Inflammatory macrophage treated with lipopolysaccharide for 1 hour (primary cell): Measurements from ENCODE around the gene CDK2AP2.
A peak's percentile ranks its signal among the peaks of the same experiment; 100 is the strongest.

Experiments used
- DNase-seq, 2 donors: peaks; one replicate each; pipeline ENCODE4 v3.0.0-alpha.2; 2020 to 2022

The CDK2AP2 gene

DNA sequence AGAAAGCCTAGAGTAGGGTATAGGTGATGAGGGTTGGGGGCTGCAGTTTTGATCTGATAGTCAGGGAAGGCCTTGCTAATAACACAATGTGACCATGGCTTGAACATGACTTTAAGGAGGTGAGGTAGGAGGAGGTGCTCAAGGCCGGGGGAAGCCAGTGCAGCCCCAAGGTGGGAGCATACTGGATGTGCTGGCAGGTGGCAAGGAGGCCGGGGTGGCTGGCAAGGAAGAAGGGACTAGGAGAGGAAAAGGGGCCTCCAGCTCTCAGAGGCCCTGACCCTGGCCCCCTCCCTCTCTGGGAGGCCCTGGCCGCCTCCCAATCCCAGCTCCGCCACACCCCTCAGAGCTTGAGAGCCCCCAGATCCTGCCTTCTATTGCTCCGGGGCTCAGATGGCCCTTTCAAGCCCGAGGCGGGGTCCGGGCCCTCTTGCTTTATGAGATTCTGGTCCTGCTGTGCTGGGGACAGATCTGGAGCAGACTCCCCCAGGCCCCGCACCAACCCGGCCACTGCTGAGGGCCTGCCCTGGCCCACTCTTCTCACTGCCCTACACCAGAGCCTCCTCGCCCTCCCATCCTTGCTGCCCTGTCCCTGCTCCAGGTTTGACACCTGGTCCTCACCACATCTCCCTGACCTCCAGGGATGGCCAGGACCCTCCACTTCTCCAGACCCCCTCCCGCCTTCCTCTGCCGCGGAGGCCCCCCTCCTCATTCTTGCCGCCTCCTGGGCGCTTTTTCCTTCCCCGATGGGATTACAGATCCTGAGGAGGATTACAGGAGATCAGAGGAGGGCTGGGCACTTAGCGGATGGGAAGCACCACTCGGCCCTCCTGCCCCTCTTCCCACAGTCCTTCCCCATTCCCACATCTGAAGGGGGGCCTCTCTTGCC, 4.6 kb downstream of the CDK2AP2 start:
- no peak for DNase-seq

DNA sequence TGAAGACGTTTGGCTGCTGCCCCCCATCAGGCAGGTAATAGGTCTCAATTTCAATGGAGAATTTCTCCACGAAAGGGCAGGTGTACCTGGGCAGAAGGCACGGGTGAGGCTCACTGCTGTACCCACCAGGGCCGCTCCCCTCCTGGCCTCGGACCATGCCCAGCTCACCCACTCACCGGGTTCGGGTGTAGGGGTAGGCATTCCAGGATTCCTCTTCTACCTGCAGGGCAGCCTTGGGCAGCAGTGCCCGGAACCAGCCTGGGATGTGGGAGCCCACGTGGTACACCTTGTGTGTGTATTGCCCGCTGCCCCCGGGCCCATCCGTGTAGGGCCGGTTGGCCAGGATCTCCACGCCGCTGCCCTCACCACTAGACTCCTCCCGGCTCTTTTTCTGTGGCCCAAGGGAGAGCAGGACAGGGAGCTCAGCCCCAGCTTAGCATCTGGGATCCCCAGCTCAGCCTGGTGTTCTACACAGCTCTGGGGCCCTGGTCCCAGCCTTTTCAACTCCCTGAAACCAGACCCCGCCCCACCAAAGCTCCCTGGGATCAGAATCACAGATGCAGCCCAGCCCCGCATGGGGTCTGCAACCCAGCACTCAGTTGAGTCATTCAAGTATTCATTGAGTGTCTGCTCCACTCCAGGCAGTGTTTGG, 5.5 kb downstream of the CDK2AP2 start:
- no peak for DNase-seq

DNA sequence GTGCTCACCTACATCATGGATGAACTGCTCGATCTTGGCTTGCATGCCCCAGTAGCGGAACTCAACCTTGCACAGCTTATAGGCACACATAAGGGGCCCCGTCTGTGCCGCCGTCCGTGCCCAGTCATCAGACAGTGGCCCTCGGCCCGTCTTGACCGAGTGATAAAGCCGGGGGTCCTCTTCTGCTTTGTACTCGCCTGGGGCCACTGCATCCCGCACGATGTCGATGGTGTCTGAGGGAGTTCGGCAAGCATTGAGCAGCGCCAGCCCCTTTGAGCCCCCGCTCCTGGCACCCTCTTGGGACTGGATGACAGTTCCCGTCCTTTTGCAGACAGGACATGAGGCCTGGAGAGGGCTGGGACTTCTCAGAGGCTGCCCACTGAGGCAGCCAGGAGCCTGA, 6.1 kb downstream of the CDK2AP2 start:
- DNase-seq: no peak

DNA sequence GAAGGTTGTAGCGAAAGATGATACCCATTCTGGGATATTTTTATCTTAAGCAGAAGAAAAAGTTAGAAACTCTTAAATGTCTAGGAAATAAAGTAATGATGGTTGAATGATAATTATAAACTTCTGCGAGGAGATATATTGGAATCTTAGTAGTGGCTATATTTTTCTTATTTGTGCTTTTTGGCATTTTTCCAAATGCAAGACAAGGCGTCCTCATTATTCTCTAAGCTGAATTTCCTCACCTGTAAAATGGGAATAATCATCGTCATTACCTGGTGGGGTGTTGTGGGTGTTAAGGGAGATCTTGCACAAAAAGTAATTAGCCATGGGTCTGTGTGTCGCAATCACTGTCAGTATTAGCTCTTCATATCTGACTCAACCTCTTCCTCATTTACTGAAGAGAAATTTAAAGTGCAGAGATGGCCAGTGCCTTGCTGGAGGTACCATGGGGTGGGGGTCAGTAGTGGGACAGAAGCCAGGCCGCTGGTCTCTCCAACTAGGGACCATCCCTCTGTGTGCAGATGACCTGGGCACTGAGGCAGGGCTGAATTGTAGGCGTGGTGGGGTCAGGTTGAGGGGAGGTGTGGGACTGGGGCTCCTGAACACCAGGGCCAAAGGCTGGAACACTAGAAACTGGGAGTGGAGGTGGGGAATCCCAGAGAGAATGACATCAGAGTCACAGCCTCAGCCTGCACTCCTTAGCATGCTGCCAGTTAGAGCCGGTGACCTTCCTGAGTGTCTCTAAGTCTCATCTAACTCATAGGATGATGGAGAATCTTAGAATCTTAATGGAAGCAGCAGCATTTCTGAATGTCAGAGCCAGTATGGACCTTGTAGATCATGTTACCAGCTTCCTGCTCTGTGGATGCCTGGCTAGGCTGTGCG, 6.9 kb downstream of the CDK2AP2 start:
- DNase-seq: peak; percentile 60 to 65

DNA sequence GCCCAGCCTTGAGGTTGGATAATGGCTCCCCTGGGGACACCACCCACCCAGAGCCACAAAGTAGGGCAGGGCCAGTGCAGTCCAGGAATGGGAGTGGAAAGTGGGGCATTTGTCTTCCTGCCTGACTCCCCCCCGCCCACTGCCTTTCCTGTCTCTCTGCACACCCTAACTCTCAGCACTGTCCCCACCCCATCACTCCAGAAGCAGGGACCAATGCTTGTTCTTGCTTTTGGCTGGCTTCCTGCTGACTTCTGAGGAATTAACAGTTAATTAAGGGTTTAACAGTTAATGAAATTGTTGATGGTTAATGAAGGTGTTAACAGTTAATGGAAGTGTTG, 7.5 kb downstream of the CDK2AP2 start:
- no peak for DNase-seq

DNA sequence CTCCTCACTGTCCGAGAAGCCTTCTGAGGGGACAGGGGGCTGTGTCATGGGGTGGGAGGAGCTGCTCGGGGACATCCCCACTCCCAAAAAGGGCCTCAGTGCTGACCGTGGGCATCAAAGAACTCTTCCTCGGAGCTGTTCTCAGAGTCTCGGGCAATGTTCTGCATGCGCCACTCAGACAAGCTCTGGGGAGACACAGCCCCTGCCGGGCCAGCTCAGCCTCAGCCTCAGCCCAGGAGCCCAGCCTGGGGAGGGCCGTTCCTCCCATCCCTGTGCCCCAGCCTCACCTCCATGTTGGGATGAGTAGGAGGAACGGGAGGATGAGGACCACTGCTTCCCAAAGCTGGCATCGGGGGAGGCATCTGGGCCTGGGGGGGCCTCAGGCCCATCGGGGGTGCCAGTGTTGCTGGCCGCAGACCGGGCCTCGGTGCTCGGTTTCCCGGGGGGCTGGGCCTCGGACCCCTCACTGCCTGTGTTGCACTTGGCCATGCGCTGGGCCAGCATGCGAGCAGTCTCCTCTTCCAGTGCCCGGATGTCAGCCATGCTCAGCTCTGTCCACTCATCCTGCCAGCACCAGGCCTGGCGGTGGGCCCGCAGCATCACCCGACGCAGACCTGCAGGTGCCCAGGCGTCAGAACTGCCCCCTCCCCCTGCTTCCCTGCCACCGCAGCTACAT, 8.0 kb downstream of the CDK2AP2 start:
- no peak for DNase-seq

DNA sequence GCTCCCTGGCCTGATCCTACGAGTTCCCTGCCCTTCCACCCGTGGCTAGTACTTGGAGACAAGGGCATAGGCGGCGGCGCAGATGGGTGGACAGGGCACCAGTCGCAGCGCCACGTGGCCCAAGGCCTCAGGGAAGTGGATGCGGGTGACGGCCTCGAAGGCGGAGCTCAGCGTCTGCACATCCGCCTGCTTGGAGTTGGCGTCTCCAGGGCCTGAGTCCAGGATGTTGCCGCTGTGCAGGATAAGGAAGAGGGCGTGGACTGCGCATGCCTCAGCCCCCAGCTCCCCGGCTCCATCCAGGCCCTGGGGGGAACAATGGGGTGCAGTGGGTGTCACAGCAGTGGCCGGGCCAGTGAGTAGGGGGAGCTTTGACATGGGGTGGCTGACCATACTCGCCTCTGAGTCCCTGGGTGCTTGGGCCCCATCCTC, 9.4 kb downstream of the CDK2AP2 start:
- no peak for DNase-seq

DNA sequence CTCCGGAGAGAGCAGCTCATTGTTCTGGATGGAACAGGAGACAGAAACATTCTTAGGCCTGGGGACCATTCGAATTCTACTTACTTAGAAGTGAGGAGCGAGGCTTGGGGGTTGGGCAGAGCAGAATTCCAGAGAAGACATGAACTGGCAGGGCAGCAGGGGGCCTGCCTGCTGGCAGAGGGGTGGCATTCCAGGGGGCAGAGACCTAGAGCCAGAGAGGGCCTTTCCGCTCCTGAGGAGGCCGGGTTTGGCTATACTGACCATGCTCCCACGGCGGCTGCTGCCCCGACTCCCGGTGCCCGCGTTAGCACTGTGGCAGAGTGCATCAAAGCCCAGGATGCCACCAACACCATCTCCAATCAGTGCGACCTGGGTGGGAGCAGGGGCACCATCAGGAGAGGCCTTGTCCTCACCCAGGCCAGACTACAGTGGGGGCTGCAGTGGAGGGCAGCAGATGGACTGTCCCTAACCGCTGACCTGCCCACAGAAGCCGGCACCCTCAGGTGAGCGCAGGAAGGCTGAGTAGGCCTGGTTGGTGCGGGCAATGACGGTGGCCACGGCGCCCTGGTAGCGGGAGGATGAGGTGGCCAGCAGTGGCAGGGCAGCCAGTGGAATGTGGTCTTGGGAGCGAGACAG, 10.2 kb downstream of the CDK2AP2 start:
- no peak for DNase-seq

DNA sequence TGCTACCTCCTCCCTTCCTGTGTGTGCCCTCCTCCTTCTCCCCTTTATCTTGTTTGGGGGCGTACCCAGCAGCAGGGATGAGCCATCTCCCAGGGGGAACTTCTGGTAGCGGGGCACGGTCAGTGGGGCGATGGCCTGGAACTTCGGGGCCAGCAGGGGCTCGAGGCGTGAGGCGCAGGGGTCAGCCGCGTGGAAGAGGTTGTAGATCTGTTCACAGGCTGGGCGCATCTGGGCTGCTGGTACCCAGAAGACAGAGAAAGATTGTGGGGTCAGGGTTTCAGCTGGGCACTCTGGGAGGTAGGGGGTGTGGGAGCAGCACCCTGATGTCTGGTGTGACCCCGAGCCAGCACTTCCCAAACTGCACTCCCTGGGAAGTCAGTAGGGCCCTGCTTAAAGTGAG, 11.8 kb downstream of the CDK2AP2 start:
- no peak for DNase-seq

DNA sequence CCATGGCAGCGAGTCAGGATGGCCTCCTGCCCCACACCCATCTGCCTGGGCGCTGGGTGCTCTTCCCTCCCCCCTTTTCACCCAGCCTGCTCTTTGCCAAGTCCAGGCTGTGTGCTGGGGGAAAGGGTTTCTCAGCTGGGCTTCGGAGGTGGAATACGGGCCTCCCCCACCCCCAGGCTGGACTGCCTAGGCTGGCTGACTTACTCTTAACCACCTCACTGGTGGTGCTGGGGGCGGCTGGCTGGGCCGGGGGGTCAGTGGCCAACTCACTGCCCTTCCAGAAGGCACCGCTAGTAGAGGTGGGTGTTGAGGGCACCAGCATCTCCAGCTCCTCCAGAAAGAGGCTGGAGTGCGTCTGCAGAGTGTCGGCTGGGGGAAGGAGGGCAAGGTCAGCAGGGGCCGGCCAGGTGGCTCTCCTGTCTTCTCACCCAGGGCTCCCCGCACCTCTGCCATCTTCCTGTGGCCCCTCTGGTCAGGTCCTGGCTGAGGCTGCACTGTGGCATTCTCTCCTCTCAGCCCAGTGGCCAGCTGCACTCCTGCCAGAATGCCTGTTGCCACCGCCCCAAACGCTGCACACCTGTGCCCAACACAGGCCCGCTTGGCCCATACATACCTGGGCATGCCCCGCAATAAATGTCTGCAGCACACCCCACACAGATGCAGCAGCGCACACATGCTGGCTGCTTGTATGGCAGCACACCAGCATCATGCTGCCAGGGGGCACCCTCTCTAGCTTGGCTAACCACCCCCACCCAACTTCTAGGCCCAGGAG, 12.5 kb downstream of the CDK2AP2 start:
- no peak for DNase-seq

DNA sequence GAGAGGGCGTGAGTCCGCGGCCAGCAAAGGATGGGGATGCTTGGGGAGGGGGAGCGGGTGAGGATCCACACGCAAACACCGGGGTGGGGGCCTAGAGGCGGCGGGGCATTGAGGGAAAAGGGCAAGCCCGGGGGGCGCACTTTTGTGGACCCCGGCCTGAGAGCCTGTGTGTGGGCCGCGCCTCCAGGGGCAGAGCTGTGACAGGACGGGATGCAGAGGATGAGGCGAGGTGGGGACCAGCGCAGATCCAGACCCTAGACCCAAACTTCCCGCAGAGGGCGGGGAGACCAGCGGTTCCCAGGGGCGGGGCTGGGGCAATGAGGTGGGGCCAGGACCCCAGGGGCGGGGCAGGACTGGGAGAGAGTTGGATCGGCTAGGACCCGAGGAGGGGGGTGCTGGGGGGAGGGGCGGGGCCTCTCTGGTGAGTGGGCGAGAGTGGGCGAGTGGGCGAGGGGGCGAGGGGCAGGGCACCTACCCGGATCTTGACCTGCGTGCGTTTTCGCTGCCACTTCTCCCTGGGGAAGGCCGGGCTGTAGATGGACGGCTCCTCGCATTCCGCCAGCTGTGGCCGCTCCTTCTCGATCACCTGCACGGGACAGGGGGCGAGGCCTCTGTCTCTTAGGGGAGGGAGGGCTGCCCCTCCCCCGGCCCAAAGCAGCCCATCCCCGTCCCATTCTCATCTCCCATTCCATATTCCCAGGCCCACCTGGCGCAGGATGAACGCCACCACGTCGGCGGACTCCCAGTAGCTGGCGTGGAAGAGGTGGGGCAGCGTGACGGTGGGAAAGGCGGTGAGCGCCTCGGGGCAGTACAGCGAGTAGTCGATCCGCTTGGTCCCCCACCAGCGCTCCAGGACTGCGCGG, 13.4 kb downstream of the CDK2AP2 start:
- DNase-seq: no peak

DNA sequence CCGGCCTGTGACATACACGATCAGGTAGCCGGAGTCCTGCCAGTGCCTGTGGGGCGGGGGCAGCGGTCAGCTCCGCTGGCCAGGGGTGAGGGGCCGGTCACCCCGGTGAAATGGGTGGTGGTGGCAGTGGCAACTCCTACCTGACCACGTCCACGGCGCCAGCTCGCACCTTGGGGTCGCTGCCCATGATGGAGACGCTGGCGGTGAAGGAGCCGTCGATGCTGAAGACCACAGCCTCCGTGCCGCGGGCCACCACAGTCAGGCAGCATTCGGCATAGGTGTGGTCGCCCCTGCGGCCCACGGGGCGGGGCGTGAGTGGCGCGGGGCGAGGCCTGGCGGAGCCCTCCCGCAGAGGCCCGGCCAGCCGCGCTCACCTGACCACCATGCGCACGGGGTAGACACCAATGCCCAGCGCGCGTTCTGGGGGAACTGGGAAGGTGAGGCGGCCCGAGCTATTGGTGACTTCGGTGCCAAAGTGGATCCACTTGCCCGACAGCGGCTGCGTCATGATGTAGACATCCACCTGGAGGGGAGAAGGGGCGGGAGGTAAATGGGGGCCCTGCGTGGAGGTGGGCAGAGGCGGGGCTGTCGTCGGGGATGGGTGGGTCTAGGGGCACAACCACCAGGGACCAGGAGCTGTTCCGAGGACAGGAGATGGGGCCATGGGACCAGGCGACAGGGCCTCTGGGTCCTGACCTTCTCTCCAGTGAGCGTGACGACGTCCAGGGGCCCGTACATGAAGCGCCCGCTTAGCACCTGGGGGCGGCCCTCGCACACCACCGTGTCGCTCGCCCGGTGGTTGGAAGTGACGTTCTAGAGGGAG, 14.2 kb downstream of the CDK2AP2 start:
- DNase-seq: no peak

DNA sequence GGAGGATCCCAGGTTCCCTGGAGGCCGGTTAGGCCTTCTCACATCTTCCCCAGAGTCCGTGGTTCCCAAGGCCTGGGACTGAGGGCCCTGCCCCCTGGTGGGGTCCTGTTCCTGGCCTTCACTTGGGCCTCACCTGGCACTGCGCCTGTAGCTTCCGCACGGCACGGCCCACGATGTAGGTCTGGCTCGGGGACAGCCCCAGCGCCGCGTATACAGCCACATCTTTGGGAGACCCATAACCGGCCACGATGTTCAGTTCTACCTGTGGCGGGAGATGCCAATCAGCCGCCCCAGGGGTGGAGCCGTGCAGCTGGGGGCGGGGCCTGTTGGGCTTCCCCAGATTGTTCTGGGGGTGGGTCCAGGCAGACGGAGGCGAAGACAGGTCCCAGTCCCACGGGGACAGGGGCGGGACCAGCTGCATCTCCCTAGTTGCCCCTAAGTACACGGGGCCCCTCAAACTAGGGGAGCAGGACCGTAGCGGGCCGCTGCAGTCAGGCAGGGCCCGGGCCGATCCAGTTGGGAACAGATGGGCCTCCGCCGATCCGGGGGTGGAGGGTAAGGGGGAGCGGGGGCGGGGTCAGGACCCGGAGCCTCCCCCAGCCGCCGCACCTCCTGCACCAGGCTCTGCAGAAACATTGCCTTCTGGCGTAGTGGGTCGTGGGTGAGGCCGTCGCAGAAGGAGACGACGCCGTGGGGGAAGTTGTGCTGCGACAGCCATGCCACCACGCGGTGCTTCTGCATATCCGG, 15.0 kb downstream of the CDK2AP2 start:
- DNase-seq: no peak

DNA sequence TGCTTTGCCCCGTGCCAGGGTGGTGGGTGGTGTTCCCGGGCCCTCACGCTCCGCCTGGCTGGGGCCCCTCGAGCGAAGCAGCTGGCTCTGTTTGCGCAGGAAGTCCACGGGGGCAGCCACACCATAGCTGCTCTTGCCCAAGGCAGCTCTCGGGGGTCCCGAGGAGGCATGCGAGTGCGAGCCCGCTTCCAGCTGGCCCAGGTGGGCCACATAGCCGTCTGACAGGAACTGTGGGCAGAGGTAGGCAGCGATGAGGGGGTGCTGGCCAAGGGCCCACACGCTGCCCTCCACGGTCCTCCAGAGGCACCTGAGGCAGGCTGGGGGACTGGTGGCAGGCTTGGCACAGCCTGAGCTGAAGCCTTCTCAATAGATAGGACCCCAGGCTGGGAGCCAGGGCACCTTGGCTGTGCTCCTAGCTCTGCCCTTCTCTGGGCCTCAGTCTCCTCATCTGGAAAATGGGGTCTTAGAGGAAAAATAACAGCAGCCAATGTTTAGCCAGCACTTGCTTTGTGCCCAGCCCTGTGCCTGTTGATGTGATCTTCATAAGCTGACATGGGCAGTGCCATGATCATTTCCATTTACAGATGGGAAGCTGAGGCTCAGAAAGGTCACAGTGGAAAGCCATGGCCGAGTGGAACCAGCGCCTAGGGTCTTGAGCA, 15.8 kb downstream of the CDK2AP2 start:
- no peak for DNase-seq

DNA sequence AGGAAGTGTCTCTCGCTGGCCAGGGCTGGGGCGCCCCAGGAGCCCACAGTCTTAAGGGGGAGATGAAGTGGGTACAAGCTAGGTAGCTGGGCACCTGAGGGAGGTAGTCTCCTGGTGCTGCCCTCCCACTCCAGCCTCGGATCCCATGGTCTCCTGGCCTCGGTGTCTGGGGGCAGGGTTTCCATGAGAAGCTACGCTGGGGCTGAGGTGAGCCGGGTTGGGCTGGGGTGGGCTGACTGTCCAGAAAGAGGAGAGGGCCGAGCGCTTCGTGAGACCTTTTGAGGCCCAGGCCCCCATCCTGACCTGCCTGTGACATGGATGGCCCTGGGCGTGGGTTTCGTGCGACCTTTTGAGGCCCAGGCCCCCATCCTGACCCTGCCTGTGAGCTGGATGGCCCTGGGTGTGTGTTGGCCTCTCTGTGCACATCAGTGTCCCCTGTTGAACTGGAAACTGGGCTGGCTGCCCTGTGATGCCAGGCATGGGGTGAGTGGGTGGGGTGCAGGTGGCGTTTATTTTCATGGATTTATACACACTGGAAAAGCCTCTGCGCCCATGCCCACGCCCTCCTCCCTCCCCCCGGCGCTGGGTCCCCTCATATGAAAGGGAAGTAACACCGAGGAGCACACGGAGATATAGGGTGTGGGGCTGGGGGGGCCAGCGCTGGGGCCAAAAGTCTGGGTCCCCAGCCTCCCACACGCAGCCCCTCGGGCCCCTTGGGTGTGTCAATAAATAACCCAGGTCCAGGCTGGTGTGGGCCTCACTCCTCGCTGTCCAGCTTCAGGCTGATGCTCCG, 16.5 kb downstream of the CDK2AP2 start:
- no peak for DNase-seq

DNA sequence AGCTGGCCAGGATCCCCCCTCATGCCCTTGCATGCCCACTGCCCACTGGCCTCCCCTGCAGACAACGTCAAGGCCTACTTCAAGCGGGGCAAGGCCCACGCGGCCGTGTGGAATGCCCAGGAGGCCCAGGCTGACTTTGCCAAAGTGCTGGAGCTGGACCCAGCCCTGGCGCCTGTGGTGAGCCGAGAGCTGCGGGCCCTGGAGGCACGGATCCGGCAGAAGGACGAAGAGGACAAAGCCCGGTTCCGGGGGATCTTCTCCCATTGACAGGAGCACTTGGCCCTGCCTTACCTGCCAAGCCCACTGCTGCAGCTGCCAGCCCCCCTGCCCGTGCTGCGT, 17.3 kb downstream of the CDK2AP2 start:
- no peak for DNase-seq

DNA sequence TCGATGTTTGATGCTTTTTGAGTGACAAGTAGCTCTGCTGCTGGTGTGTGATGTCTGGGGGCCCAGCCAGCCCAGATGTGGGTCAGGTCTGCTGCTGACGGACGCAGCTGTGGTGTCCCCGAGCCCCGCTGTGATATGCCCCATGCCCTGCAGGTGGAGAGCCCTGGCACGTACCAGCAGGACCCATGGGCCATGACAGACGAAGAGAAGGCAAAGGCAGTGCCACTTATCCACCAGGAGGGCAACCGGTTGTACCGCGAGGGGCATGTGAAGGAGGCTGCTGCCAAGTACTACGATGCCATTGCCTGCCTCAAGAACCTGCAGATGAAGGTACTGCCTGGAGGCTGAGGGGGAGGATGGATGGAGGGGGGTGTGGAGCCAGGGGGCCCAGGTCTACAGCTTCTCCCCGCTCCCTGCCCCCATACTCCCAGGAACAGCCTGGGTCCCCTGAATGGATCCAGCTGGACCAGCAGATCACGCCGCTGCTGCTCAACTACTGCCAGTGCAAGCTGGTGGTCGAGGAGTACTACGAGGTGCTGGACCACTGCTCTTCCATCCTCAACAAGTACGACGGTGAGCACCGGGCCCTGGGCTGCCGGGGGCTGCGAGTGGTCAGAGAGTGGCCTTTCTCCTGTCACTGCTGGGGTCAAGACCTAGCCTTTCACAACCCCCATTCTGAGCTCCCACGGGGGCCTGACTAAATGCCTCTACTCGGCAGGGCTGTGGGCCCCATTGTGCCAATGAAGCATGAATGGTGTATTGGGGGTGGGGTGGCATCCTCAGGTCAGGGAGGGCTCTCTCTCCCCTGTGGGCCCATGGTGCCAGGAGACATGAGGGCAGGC, 17.9 kb downstream of the CDK2AP2 start:
- DNase-seq: no peak
